ENCODE results near the gene SRRM5.
"Not testable (repeated sequence)": the region's sequence is repeated elsewhere in the genome, so short reads cannot be mapped to it uniquely, and the experiment has no call there.

The SRRM5 gene

GRCh38 chr19:43650276-43650675 lies 38.4 kb downstream of the SRRM5 start:
- H3K4me1 Mint-ChIP-seq, H3K27me3 Mint-ChIP-seq, ATAC-seq, H3K4me3 Mint-ChIP-seq, DNase-seq, H3K9me3 Mint-ChIP-seq, H3K27ac Mint-ChIP-seq: not testable (repeated sequence)
- peaks cover 15% of the 10 kb centered on the region for H3K36me3 Mint-ChIP-seq (ENCODE audit: low read depth)

- peak; percentile 50 for DNase-seq
- no peak overlapping the region for H3K4me3 Mint-ChIP-seq
- no peaks in the 10 kb centered on the region for H3K9me3 Mint-ChIP-seq
- no peaks in the 10 kb centered on the region for H3K4me1 Mint-ChIP-seq
- H3K27ac Mint-ChIP-seq: no peak overlapping the region
- no peak for ATAC-seq
- peaks cover 20% of the 10 kb centered on the region for H3K36me3 Mint-ChIP-seq (ENCODE audit: low read depth)
- H3K27me3 Mint-ChIP-seq: no peaks in the 10 kb centered on the region
Measured at GRCh38 chr19:43651758-43652545, 40.1 kb downstream of the SRRM5 start.

GRCh38 chr19:43652546-43652874 lies 40.6 kb downstream of the SRRM5 start:
- ATAC-seq: no peak
- H3K9me3 Mint-ChIP-seq: peaks cover 4% of the 10 kb centered on the region

GRCh38 chr19:43656436-43656835 lies 44.5 kb downstream of the SRRM5 start:
- H3K4me1 Mint-ChIP-seq: no peaks in the 10 kb centered on the region
- H3K27ac Mint-ChIP-seq: no peak overlapping the region
- H3K9me3 Mint-ChIP-seq: peaks cover 10% of the 10 kb centered on the region
- no peak overlapping the region for H3K4me3 Mint-ChIP-seq
- H3K36me3 Mint-ChIP-seq (ENCODE audit: low read depth): peaks cover 23% of the 10 kb centered on the region
- DNase-seq: no peak
- no peaks in the 10 kb centered on the region for H3K27me3 Mint-ChIP-seq
- no peak for ATAC-seq

More at GRCh38 chr19:43652546-43652874, 40.6 kb downstream of the SRRM5 start:
- Mint-ChIP-seq H3K4me1 (no peaks in the 10 kb centered on the region), H3K27ac (no peak overlapping the region), H3K36me3 (ENCODE audit: low read depth) (peaks cover 20% of the 10 kb centered on the region), H3K27me3 (no peaks in the 10 kb centered on the region), H3K4me3 (no peak overlapping the region)
- no peak for DNase-seq

GRCh38 chr19:43658001-43658400 lies 46.1 kb downstream of the SRRM5 start:
- Mint-ChIP-seq H3K4me1 (no peaks in the 10 kb centered on the region), H3K27me3 (no peaks in the 10 kb centered on the region), H3K4me3 (no peak overlapping the region), H3K36me3 (ENCODE audit: low read depth) (peaks cover 15% of the 10 kb centered on the region), H3K9me3 (peaks cover 10% of the 10 kb centered on the region), H3K27ac (no peak overlapping the region)
- DNase-seq: no peak
- no peak for ATAC-seq

- H3K4me3 Mint-ChIP-seq: no peak overlapping the region
- H3K9me3 Mint-ChIP-seq: peaks cover 10% of the 10 kb centered on the region
- H3K27me3 Mint-ChIP-seq: no peaks in the 10 kb centered on the region
- no peak overlapping the region for H3K27ac Mint-ChIP-seq
- peaks cover 15% of the 10 kb centered on the region for H3K36me3 Mint-ChIP-seq (ENCODE audit: low read depth)
- H3K4me1 Mint-ChIP-seq: no peaks in the 10 kb centered on the region
- DNase-seq (no peak), ATAC-seq (no peak)
Measured at GRCh38 chr19:43658494-43658893, 46.6 kb downstream of the SRRM5 start.

- Mint-ChIP-seq H3K27ac (no peak overlapping the region), H3K4me3 (no peak overlapping the region), H3K36me3 (ENCODE audit: low read depth) (peaks cover 13% of the 10 kb centered on the region), H3K27me3 (peaks cover 2% of the 10 kb centered on the region), H3K9me3 (peaks cover 10% of the 10 kb centered on the region), H3K4me1 (peaks cover 16% of the 10 kb centered on the region)
- DNase-seq (no peak), ATAC-seq (no peak)
Measured at GRCh38 chr19:43660301-43660970, 48.5 kb downstream of the SRRM5 start.

GRCh38 chr19:43660971-43661360 lies 49.1 kb downstream of the SRRM5 start:
- Mint-ChIP-seq H3K4me1 (peaks cover 16% of the 10 kb centered on the region), H3K4me3 (no peak overlapping the region), H3K36me3 (ENCODE audit: low read depth) (peaks cover 10% of the 10 kb centered on the region), H3K27ac (no peak overlapping the region), H3K9me3 (peaks cover 10% of the 10 kb centered on the region), H3K27me3 (peaks cover 2% of the 10 kb centered on the region)
- no peak for ATAC-seq
- no peak for DNase-seq

- Mint-ChIP-seq H3K9me3 (peaks cover 6% of the 10 kb centered on the region), H3K4me3 (no peak overlapping the region), H3K4me1 (peaks cover 16% of the 10 kb centered on the region), H3K36me3 (ENCODE audit: low read depth) (peaks cover 17% of the 10 kb centered on the region), H3K27me3 (peaks cover 2% of the 10 kb centered on the region), H3K27ac (no peak overlapping the region)
- DNase-seq (no peak), ATAC-seq (no peak)
Measured at GRCh38 chr19:43662487-43662886, 50.6 kb downstream of the SRRM5 start.

GRCh38 chr19:43664018-43664417 lies 52.1 kb downstream of the SRRM5 start:
- Mint-ChIP-seq H3K4me3 (no peak overlapping the region), H3K27me3 (peaks cover 2% of the 10 kb centered on the region), H3K9me3 (peaks cover 5% of the 10 kb centered on the region), H3K4me1 (peaks cover 28% of the 10 kb centered on the region), H3K36me3 (ENCODE audit: low read depth) (peaks cover 16% of the 10 kb centered on the region), H3K27ac (no peak overlapping the region)
- DNase-seq: no peak
- ATAC-seq: no peak
